ENCODE results near the gene NPHP4. TPM values are rescaled to one million over a fixed set of nuclear protein-coding genes. Genes with fewer than 3 reads are reported as not detected.

NPHP4 gene
- polyA plus RNA-seq, 1 of the 3 experiments (the other 2 are of a cell fraction): 7.0 TPM

- TF ChIP-seq USF2 (IDR thresholded peaks at IDR 0.05; ENCODE audit: borderline replicate concordance, low read depth, low read length): no peak
- no peak for TF ChIP-seq TCF12 (IDR thresholded peaks at IDR 0.05)
- TF ChIP-seq YY1 (IDR thresholded peaks at IDR 0.05; ENCODE audit: low read depth): no peak
- no peak for TF ChIP-seq RCOR1 (IDR thresholded peaks at IDR 0.05; ENCODE audit: low read length)
- no peak for TF ChIP-seq PBX3 (IDR thresholded peaks at IDR 0.05)
- TF ChIP-seq TAF1 (IDR thresholded peaks at IDR 0.05; ENCODE audit: borderline replicate concordance, low read depth, low read length): no peak
- no peak for TF ChIP-seq CHD2 (IDR thresholded peaks at IDR 0.05; ENCODE audit: low read length, partially characterized antibody)
- no peak for TF ChIP-seq MXI1 (IDR thresholded peaks at IDR 0.05; ENCODE audit: low read depth, low read length)
- no peak for TF ChIP-seq FOSL2 (IDR thresholded peaks at IDR 0.05; ENCODE audit: borderline replicate concordance, low read depth)
- no peak for TF ChIP-seq POLR2AphosphoS5 (IDR thresholded peaks at IDR 0.05; ENCODE audit: low read depth, low read length)
- TF ChIP-seq, protein P1, sequence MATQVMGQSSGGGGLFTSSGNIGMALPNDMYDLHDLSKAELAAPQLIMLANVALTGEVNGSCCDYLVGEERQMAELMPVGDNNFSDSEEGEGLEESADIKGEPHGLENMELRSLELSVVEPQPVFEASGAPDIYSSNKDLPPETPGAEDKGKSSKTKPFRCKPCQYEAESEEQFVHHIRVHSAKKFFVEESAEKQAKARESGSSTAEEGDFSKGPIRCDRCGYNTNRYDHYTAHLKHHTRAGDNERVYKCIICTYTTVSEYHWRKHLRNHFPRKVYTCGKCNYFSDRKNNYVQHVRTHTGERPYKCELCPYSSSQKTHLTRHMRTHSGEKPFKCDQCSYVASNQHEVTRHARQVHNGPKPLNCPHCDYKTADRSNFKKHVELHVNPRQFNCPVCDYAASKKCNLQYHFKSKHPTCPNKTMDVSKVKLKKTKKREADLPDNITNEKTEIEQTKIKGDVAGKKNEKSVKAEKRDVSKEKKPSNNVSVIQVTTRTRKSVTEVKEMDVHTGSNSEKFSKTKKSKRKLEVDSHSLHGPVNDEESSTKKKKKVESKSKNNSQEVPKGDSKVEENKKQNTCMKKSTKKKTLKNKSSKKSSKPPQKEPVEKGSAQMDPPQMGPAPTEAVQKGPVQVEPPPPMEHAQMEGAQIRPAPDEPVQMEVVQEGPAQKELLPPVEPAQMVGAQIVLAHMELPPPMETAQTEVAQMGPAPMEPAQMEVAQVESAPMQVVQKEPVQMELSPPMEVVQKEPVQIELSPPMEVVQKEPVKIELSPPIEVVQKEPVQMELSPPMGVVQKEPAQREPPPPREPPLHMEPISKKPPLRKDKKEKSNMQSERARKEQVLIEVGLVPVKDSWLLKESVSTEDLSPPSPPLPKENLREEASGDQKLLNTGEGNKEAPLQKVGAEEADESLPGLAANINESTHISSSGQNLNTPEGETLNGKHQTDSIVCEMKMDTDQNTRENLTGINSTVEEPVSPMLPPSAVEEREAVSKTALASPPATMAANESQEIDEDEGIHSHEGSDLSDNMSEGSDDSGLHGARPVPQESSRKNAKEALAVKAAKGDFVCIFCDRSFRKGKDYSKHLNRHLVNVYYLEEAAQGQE (IDR thresholded peaks at IDR 0.05; ENCODE audit: low read depth, low read length): no peak
These were observed 58.6 kb downstream of the NPHP4 start (continued) for GRCh38 chr1:5933676-5934057.

GRCh38 chr1:5933050-5933449 lies 59.2 kb downstream of the NPHP4 start:
- H3K4me2 ChIP-seq: no peak overlapping the region
- peaks cover 5 to 20% of the 10 kb centered on the region in 2 experiments for H3K36me3 ChIP-seq (replicated peaks in 1 of 2; ENCODE audit: control insufficient read depth in 1 of 2, insufficient read depth in 2 of 2, low read length in 1 of 2)
- H3F3A ChIP-seq (replicated peaks; ENCODE audit: insufficient read depth): peaks cover 6% of the 10 kb centered on the region
- H3K79me2 ChIP-seq (ENCODE audit: insufficient read depth): no peaks in the 10 kb centered on the region
- CTCF ChIA-PET: interaction anchor here (0.9 to 1.0 kb wide), 2 partner anchors 16 to 419 kb away, joined by 3 read pairs; no protein-coding TSS in a partner anchor
- H3K4me3 ChIP-seq (ENCODE audit: low read depth in 2 of 2, low read length in 1 of 2): no peak overlapping the region
- DNase-seq: no peak
- WGBS (ENCODE audit: low lambda C conversion rate): 97% methylated on average over 5 of the region's 6 CpGs
- POLR2A ChIA-PET: no interaction called here
- no peaks in the 10 kb centered on the region for H3K27me3 ChIP-seq (ENCODE audit: insufficient read depth)
- H3K9me2 ChIP-seq: no peaks in the 10 kb centered on the region
- H3K27ac ChIP-seq (ENCODE audit: low read depth in 2 of 2, low read length in 1 of 2): no peak overlapping the region
- no peak overlapping the region for H3K9ac ChIP-seq
- H3K4me1 ChIP-seq (ENCODE audit: control insufficient read depth in 1 of 2, insufficient read depth in 2 of 2, low read depth in 1 of 2, low read length in 1 of 2): no peaks in the 10 kb centered on the region; a peak in 1 of 4 replicates
- H4K20me1 ChIP-seq (ENCODE audit: insufficient read depth): no peaks in the 10 kb centered on the region
- H2AFZ ChIP-seq (ENCODE audit: low read depth): no peak overlapping the region
- no peaks in the 10 kb centered on the region for H3K9me3 ChIP-seq
- no peak for TF ChIP-seq GATA2 (CRISPR knock-in tag; IDR thresholded peaks at IDR 0.05)
- no peak for TF ChIP-seq IRF3 (IDR thresholded peaks at IDR 0.05; ENCODE audit: low read depth, low read length)
- TF ChIP-seq NFIC (IDR thresholded peaks at IDR 0.05; ENCODE audit: borderline replicate concordance): no peak
- TF ChIP-seq, protein P1 (IDR thresholded peaks at IDR 0.05; ENCODE audit: low read depth, low read length): no peak
- TF ChIP-seq ZBTB33 (IDR thresholded peaks at IDR 0.05; ENCODE audit: borderline replicate concordance, low read depth): no peak
- TF ChIP-seq TCF12 (IDR thresholded peaks at IDR 0.05): no peak
- no peak for TF ChIP-seq MAX (IDR thresholded peaks at IDR 0.05; ENCODE audit: low read depth)
- TF ChIP-seq MXI1 (IDR thresholded peaks at IDR 0.05; ENCODE audit: low read depth, low read length): no peak
- TF ChIP-seq TAF1 (IDR thresholded peaks at IDR 0.05; ENCODE audit: borderline replicate concordance, low read depth, low read length): no peak
- no peak for TF ChIP-seq MEF2A (IDR thresholded peaks at IDR 0.05; ENCODE audit: borderline replicate concordance, low read depth)
- TF ChIP-seq SIN3A (IDR thresholded peaks at IDR 0.05; ENCODE audit: borderline replicate concordance, low read depth, low read length): no peak
